NCI-H774 (cell line): ENCODE results near the gene CCDC90B.
"Not testable (repeated sequence)": the region's sequence is repeated elsewhere in the genome, so short reads cannot be mapped to it uniquely, and the experiment has no call there.

ENCODE experiments used
- DNase-seq: peaks from one replicate; lab custom pipeline; 2025; lab: John Stamatoyannopoulos, UW

The CCDC90B gene

DNA sequence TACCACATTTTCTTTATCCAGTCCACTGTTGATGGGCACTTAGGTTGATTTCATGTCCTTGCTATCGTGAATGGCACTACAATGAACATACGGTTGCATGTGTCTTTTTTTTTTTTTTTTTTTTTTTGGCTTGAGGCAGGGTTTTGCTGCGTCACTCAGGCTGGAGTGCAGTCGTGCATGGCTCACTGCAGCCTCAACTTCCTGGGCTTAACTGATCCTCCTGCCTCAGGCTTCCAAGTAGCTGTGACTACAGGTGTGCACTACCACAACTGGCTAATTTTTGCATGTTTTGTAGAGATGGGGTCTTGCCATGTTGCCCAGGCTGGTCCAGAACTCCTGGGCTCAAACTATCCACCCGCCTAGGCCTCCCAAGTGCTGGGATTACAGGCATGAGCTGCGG lies 1.5 kb upstream of the CCDC90B start:
- DNase-seq: no peak

DNA sequence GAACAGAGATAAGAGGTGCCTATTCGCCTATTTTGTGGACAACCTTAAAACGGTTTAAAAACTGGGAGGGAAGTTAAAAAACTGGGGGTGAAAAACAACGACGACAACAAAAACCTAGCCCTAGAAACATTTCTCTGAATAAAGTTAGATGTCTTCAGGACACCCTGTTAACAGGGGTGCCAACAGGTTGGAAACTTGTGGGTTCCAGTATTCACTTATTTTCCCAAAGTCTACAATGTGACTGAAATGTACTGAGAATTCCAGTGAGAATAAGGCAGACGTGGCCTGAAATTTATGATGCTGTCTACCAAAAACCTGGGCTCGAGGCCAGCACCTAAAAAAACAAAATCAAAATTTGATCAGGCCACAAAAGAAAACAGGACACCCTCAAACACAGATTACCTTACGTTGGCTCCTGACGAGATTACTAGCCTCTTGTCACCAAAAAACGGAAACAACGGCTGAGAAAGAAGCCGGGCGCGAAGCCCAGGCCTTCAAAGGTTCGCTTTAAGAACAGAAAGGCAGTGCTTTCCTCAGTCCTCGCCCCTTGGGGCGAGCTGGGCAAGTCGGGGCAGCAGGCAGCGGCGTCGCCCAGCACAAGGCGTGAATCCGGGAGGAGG lies 906 bp downstream of the CCDC90B start:
- DNase-seq: no peak

- DNase-seq: peak; percentile 52
These were observed 1.5 kb downstream of the CCDC90B start for GRCh38 chr11:83284501-83285150.

DNA sequence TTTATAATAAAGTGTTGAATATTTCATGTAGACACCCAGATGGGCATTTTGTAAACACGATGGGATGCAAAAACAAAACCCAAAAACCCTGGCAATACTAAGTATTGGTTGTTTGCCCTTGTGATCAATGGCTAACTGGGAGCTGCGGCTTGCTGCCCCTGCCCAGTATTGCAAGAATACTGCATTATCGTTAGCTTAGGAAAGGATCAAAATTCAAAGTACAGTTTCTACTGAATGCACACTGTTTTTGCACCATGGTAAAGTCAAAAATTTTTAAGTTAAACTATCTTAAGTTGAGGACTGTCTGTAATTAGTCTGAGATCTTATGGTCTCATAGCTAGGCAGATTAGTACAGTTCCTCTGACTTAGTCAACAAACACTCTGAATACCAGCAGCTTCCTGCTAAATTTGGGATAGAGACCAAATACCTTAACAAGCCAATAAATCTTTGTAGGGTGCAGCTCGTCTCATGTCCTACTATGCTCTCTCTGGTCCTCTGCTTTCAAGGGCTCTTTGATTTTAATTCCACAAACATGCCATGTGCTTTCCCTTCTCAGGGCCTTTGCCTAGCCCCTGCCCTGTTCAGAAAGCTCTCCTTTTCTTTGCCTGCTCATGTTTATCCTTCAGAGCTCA lies 4.0 kb downstream of the CCDC90B start:
- no peak for DNase-seq

GRCh38 chr11:83280256-83280655 lies 5.9 kb downstream of the CCDC90B start:
- DNase-seq: no peak

DNA sequence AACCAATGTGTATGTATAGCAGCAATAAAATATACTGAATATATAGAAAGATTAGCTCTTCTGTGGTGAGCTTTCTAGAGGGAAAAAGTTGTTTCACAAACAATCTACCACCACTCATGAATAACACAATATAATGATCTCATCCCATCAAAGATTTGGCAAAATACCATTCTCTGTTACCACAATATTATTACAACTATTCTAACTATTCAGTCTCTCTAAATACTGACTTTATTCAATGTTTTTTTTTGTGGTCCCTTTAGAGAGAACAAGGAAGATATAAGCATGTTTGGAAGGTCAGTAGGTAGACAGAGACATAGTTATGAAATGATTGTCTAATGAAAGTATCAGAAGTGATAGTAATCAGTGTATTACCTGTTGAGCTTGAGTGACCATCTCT lies 7.8 kb downstream of the CCDC90B start:
- no peak for DNase-seq

GRCh38 chr11:83275888-83276641 lies 10.1 kb downstream of the CCDC90B start:
- DNase-seq: no peak

- no peak for DNase-seq
These were observed 13.5 kb downstream of the CCDC90B start for GRCh38 chr11:83272627-83273026.

DNA sequence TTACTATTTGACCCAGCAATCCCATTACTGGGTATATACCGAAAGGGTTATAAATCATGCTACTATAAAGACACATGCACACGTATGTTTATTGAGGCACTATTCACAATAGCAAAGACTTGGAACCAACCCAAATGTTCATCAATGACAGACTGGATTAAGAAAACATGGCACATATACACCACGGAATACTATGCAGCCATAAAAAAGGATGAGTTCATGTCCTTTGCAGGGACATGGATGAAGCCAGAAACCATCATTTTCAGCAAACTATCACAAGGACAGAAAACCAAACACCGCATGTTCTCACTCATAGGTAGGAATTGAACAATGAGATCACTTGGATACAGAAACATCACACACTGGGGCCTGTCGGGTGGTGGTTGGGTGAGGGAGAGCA lies 14.4 kb downstream of the CCDC90B start:
- DNase-seq: not testable (repeated sequence)

- DNase-seq: not testable (repeated sequence)
These were observed 17.1 kb downstream of the CCDC90B start for GRCh38 chr11:83269080-83269479.

DNA sequence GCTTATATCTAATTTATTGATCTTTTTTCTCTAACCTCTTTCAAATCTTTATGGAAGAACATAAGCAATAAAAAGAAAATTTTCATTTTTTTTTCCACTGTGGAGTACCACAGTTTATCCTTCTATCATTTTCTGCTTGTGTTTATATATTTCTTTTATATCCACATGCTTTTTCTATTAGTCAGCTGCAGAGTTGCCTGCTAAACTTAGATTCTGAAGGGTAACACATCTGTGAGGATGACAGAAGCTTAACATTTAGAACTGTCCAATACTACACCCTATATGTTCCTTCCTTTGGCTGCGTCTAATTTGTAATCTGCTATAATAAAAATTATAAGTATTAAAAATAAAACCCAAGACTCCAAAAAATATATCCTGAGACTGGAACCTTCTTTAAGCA lies 20.8 kb downstream of the CCDC90B start:
- no peak for DNase-seq

- no peak for DNase-seq
These were observed 26.6 kb downstream of the CCDC90B start for GRCh38 chr11:83259559-83259958.

- no peak for DNase-seq
These were observed 28.4 kb downstream of the CCDC90B start for GRCh38 chr11:83257761-83258168.

GRCh38 chr11:83256602-83257340 lies 29.4 kb downstream of the CCDC90B start:
- DNase-seq: no peak

- no peak for DNase-seq
These were observed 30.8 kb downstream of the CCDC90B start for GRCh38 chr11:83255366-83255765.

- no peak for DNase-seq
These were observed 33.2 kb downstream of the CCDC90B start for GRCh38 chr11:83252941-83253340.

GRCh38 chr11:83252266-83252665 lies 33.9 kb downstream of the CCDC90B start:
- DNase-seq: no peak

GRCh38 chr11:83249972-83250593 lies 36.1 kb downstream of the CCDC90B start:
- peak; percentile 22 for DNase-seq

GRCh38 chr11:83249445-83249844 lies 36.7 kb downstream of the CCDC90B start:
- DNase-seq: no peak

DNA sequence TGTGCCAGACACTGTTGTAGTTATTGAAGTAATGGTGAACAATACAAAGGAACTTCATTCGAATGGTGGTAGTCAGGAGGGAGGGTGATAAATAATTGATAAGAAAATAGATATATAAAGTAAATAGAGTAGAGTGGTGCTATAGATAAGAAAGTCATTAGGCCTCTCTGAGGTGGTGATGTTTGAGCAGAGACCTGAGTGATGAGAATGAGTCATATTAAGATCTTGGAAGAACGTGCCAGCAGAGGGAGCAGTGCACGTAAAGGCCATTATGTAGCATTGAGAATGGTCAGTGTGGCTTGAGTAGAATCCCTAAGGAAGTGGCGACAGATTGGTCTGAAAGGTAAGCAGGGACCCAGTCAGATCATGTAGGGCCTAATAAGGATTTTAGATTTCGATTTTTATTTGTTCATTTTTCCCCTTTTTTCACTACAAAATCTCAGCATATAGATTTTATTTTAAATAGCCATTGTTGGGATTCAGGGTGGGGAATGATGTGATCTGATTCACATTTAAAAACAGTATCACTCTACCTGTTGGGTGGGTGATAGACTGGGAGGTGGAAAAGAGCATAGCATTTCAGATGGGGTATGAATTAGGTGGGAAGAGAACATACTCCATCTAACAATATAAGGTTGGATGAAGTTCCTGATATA lies 44.7 kb downstream of the CCDC90B start:
- no peak for DNase-seq

DNA sequence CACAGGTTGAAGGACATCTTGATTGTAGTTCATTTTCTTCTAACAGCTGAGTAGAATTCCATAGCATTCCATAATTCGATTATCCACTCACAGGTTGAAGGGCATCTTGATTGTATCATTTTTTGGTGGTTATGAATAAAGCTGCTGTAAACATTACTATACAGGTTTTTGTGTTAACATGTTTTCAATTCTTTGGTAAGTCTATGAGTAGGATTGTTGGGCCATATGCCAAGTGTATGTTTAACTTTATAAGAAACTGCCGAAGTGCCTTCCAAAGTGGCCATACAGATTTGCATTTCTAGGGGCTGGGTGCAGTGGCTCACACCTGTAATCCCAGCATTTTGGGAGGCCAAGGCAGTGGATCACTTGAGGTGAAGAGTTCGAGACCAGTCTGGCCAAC lies 48.1 kb downstream of the CCDC90B start:
- DNase-seq: no peak
